Measurements from ENCODE around the gene STYXL1.
"Not testable (repeated sequence)": the region's sequence is repeated elsewhere in the genome, so short reads cannot be mapped to it uniquely, and the experiment has no call there.

GRCh38 chr7:76058745-76059144 lies 10.9 kb upstream of the STYXL1 start:
- not testable (repeated sequence) for TF ChIP-seq CTCF (conservative IDR thresholded peaks at IDR 0.05; ENCODE audit: low read length); EZH2phosphoT487 (IDR thresholded peaks at IDR 0.05; ENCODE audit: borderline replicate concordance)

All from Loucy (cell line).